Measurements from ENCODE around the gene PAPSS1. TPM values are rescaled to one million over a fixed set of nuclear protein-coding genes. Genes with fewer than 3 reads are reported as not detected.

Gene PAPSS1
- total and polyA plus RNA-seq, 2 donors (not counting 3 experiments of a cell fraction or from before 2014, with no cell fraction given), result 69.6 to 77.2 TPM

- dilution Hi-C loops (cut with MboI; ENCODE audit: extremely low pct_ligation_motif_present, low sequenced_read_pairs), result no loop called here
- H3K27me3 ChIP-seq (ENCODE audit: control insufficient read depth in 2 of 2, insufficient read depth in 2 of 2, low read length in 2 of 2), result no peaks in the 10 kb centered on the region
- no peak for FAIRE-seq
These were observed 16.0 kb upstream of the PAPSS1 start for GRCh38 chr4:107736037-107736436.

More at GRCh38 chr4:107736037-107736436, 16.0 kb upstream of the PAPSS1 start:
- Histone ChIP-seq H3K9me1 (replicated peaks; ENCODE audit: control insufficient read depth, extremely low read depth, insufficient read depth, low read length) (no peaks in the 10 kb centered on the region), H3K9ac (replicated peaks; ENCODE audit: extremely low read depth, insufficient read depth, low read length) (no peak overlapping the region), H3K36me3 (ENCODE audit: control insufficient read depth in 2 of 2, extremely low read depth in 1 of 2, insufficient read depth in 2 of 2, low read length in 2 of 2) (no peaks in the 10 kb centered on the region), H3K79me2 (ENCODE audit: control insufficient read depth, insufficient read depth, low read length) (no peaks in the 10 kb centered on the region), H3K27ac (ENCODE audit: insufficient read depth, low read depth, low read length) (no peak overlapping the region), H3K4me1 (ENCODE audit: control insufficient read depth, extremely low read depth, insufficient read depth, low read length) (no peaks in the 10 kb centered on the region), H2AFZ (ENCODE audit: low read depth, low read length) (no peak overlapping the region), H3K4me3 (replicated peaks in 1 of 3; ENCODE audit: insufficient read depth in 1 of 3, low read depth in 1 of 3, low read length in 3 of 3) (no peak overlapping the region), H4K20me1 (replicated peaks; ENCODE audit: control insufficient read depth, extremely low read depth, insufficient read depth, low read length) (no peaks in the 10 kb centered on the region), H3K4me2 (ENCODE audit: insufficient read depth, low read length) (no peak overlapping the region), H3K9me3 (replicated peaks; ENCODE audit: control insufficient read depth, insufficient read depth, low read length) (no peaks in the 10 kb centered on the region)
- ChIA-PET CTCF (interaction anchor here (1.1 to 3.1 kb wide), 14 partner anchors 10 to 699 kb away, joined by 3 to 19 read pairs (median 8); partner anchors contain the start of genes DKK2 and PAPSS1), POLR2A (no interaction called here)
- intact Hi-C loops (cut with micrococcal nuclease), result loop anchor here (2.0 to 10.0 kb wide), 4 partner anchors 214 to 701 kb away; no protein-coding TSS in a partner anchor
- TF ChIP-seq FOS (IDR thresholded peaks at IDR 0.05; ENCODE audit: borderline replicate concordance, insufficient read depth, low read length) (no peak), GATA2 (IDR thresholded peaks at IDR 0.05; ENCODE audit: insufficient read depth, insufficient read length, low read depth, low read length) (no peak), EZH2 (IDR thresholded peaks at IDR 0.05; ENCODE audit: borderline replicate concordance, low read depth, low read length, severe bottlenecking) (no peak), JUN (IDR thresholded peaks at IDR 0.05; ENCODE audit: borderline replicate concordance, insufficient read depth, insufficient read length, low read depth) (no peak), CTCF (IDR thresholded peaks at IDR 0.05; ENCODE audit: extremely low read depth in 1 of 2, insufficient read depth in 1 of 2, low read depth in 1 of 2, low read length in 2 of 2) (no peak), POLR2A (IDR thresholded peaks at IDR 0.05; ENCODE audit: low read depth, low read length) (no peak), POLR2AphosphoS5 (IDR thresholded peaks at IDR 0.05; ENCODE audit: insufficient read depth, low read depth, low read length) (no peak), MAX (IDR thresholded peaks at IDR 0.05; ENCODE audit: insufficient read depth, insufficient read length) (no peak), MYC (IDR thresholded peaks at IDR 0.05; ENCODE audit: low read depth, low read length) (no peak)
- no TSS peak for BruUV-seq (replicated peaks)
- no peak for DNase-seq (ENCODE audit: low read depth, low spot score)
